HCT116 (cell line): ENCODE measurements around the gene ITPRIPL1. TPM values are rescaled to one million over a fixed set of nuclear protein-coding genes. Genes with fewer than 3 reads are reported as not detected.

Source experiments
- ATAC-seq: fragments of 200-7000 bp; cut with Tn5 transposase; 2 replicates; pipeline ENCODE4 v1.9.1; 2020; ENCODE audit warnings: mild to moderate bottlenecking, moderate library complexity
- BruUV-seq: library from RNA; stranded (reverse); fragments of 400-500 nt; replicated peaks from 2 replicates; lab custom pipeline; 2021; lab: Mats Ljungman, UMichigan
- CTCF ChIA-PET: fragments of 300-600 bp; sonication (Branson Sonifier 250); formaldehyde crosslinking; loops from one replicate; lab custom pipeline; 2021; ENCODE audit warnings: antibody characterized with exemption; lab: Charles Lee
- POLR2A ChIA-PET: fragments of 300-600, 350-600 bp; sonication (Branson Sonifier 250); formaldehyde crosslinking; loops from one replicate; lab custom pipeline; 2021; ENCODE audit warnings: antibody characterized with exemption; lab: Charles Lee
- RAD21 ChIA-PET, 2 experiments: fragments of 300-600 bp; sonication (Branson Sonifier 250); formaldehyde crosslinking; loops; one replicate each; lab custom pipeline; 2023; ENCODE audit warnings: low total read pairs in 2 of 2; ENCODE audit not compliant: uncharacterized antibody in 2 of 2, unreplicated experiment in 2 of 2, low non-redundant PET in 1 of 2; lab: Charles Lee
- DNase-seq: peaks from one replicate; pipeline ENCODE4 v3.0.0-alpha.2; 2010; ENCODE audit warnings: low read depth, low spot score
- H2AFZ ChIP-seq: fragments of 200-600 bp; shearing (Covaris generic), sonication (generic); 2 replicates; pipeline ENCODE4 v1.6.1; 2017; ENCODE audit warnings: low read depth, mixed run types, mixed read lengths, antibody characterized with exemption, low read length; ENCODE audit not compliant: poor library complexity, severe bottlenecking
- H3K27ac ChIP-seq: 2 replicates; pipeline ENCODE4 v1.5.1; 2012; ENCODE audit warnings: low read depth, low read length
- H3K27me3 ChIP-seq: fragments of 200-600 bp; sonication (generic); 2 replicates; pipeline ENCODE4 v1.6.1; 2016; ENCODE audit warnings: mixed run types, low read length, mixed read lengths; ENCODE audit not compliant: insufficient read depth
- H3K36me3 ChIP-seq, 2 experiments: fragments of 200-500 bp in 1 of 2; fragments of 200-600 bp in 1 of 2; sonication (Bioruptor generic) in 1 of 2; sonication (generic) in 1 of 2; 2 replicates each; pipeline versions ENCODE4 v1.5.1 to v1.6.1; 2014 to 2016; ENCODE audit warnings: low read length in 2 of 2, inconsistent platforms in 1 of 2, mixed read lengths in 1 of 2, mixed run types in 1 of 2; ENCODE audit not compliant: insufficient read depth in 2 of 2, control insufficient read depth in 1 of 2
- H3K4me1 ChIP-seq, 2 experiments: fragments of 200-600 bp in 1 of 2; sonication (generic) in 1 of 2; 2 replicates each; pipeline versions ENCODE4 v1.5.1 to v1.6.1; 2012 to 2017; ENCODE audit warnings: low read length in 2 of 2, inconsistent platforms in 1 of 2, mild to moderate bottlenecking in 1 of 2, mixed read lengths in 1 of 2, mixed run types in 1 of 2, moderate library complexity in 1 of 2; ENCODE audit not compliant: insufficient read depth in 2 of 2, control insufficient read depth in 1 of 2
- H3K4me2 ChIP-seq: fragments of 200-600 bp; sonication (generic); 2 replicates; pipeline ENCODE4 v1.6.1; 2017; ENCODE audit warnings: mixed run types, low read length, mixed read lengths
- H3K4me3 ChIP-seq, 2 experiments: fragments of 200-600 bp in 1 of 2; sonication (generic) in 1 of 2; replicated peaks in 1 of 2; 2 replicates each; pipeline ENCODE4 v1.5.1; 2011 to 2016; ENCODE audit warnings: low read length in 2 of 2, control low read depth in 1 of 2, low read depth in 1 of 2, mild to moderate bottlenecking in 1 of 2, mixed read lengths in 1 of 2, mixed run types in 1 of 2
- H3K79me2 ChIP-seq: fragments of 200-600 bp; sonication (generic); 2 replicates; pipeline ENCODE4 v1.6.1; 2017; ENCODE audit warnings: mild to moderate bottlenecking, mixed run types, low read length, moderate library complexity, mixed read lengths; ENCODE audit not compliant: insufficient read depth
- H3K9ac ChIP-seq: fragments of 200-600 bp; sonication (generic); 2 replicates; pipeline ENCODE4 v1.6.1; 2016; ENCODE audit warnings: low read length, mixed read lengths
- H3K9me2 ChIP-seq: fragments of 200-600 bp; sonication (generic), shearing (Covaris generic); 2 replicates; pipeline ENCODE4 v1.6.1; 2017; ENCODE audit warnings: mixed run types, mild to moderate bottlenecking, moderate library complexity; ENCODE audit not compliant: insufficient read depth
- H3K9me3 ChIP-seq, 2 experiments: fragments of 200-500 bp in 1 of 2; fragments of 200-600 bp in 1 of 2; sonication (Bioruptor generic) in 1 of 2; sonication (generic) in 1 of 2; 2 replicates each; pipeline ENCODE4 v1.6.1; 2014 to 2017; ENCODE audit warnings: low read length in 2 of 2, mixed read lengths in 2 of 2, inconsistent platforms in 1 of 2, low read depth in 1 of 2, mild to moderate bottlenecking in 1 of 2, mixed run types in 1 of 2, moderate library complexity in 1 of 2; ENCODE audit not compliant: control insufficient read depth in 1 of 2, insufficient read depth in 1 of 2
- H4K20me1 ChIP-seq: fragments of 200-600 bp; sonication (generic), shearing (Covaris generic); 2 replicates; pipeline ENCODE4 v1.6.1; 2017; ENCODE audit warnings: mixed run types, mild to moderate bottlenecking, moderate library complexity; ENCODE audit not compliant: insufficient read depth
- CBX3 ChIP-seq: IDR thresholded peaks from 2 replicates; pipeline ENCODE4 v1.6.1; 2012; ENCODE audit warnings: low read depth
- EZH2phosphoT487 ChIP-seq: fragments of 200-600 bp; IDR thresholded peaks from 2 replicates; pipeline ENCODE4 v1.6.1; 2018; ENCODE audit warnings: antibody characterized with exemption, borderline replicate concordance
- SP1 ChIP-seq: IDR thresholded peaks from 2 replicates; pipeline ENCODE4 v1.6.1; 2012; ENCODE audit warnings: low read depth
- intact Hi-C: fragments of 100-400 bp; cut with micrococcal nuclease; formaldehyde crosslinking; loops from 2 replicates; pipeline ENCODE4 v1.10.0; 2022
- total RNA-seq: library from RNA; stranded (reverse); gene quantifications from one replicate; pipeline ENCODE4 v1.2.1, GENCODE V29; 2021; ENCODE audit not compliant: unreplicated experiment
- TF ChIP-seq, protein P1 (sequence below), 3 experiments: fragments of 200-600 bp in 1 of 3; sonication (generic) in 1 of 3; IDR thresholded peaks in 2 of 3; conservative IDR thresholded peaks in 1 of 3; 2 replicates each; pipeline ENCODE4 v1.5.1; 2012 to 2017; ENCODE audit warnings: low read depth in 2 of 3, low read length in 2 of 3, antibody characterized with exemption in 1 of 3, borderline replicate concordance in 1 of 3, control low read depth in 1 of 3, mild to moderate bottlenecking in 1 of 3, mixed read lengths in 1 of 3, mixed run types in 1 of 3, moderate library complexity in 1 of 3; ENCODE audit not compliant: insufficient read depth in 1 of 3
- TF ChIP-seq, protein P2 (sequence below): IDR thresholded peaks from 2 replicates; pipeline ENCODE4 v1.6.1; 2011; ENCODE audit warnings: mild to moderate bottlenecking, low read length, moderate library complexity; ENCODE audit not compliant: insufficient replicate concordance; ENCODE audit errors: extremely low read depth

Gene ITPRIPL1
- total RNA-seq, 1 experiment from 2014 or later, result 12.4 TPM

GRCh38 chr2:96369186-96369585, 44.1 kb downstream of the ITPRIPL1 start:
- H3K79me2 ChIP-seq, result no peaks in the 10 kb centered on the region
- BruUV-seq, result no TSS peak
- H3K9me3 ChIP-seq, result no peaks in the 10 kb centered on the region
- TF ChIP-seq SP1, result no peak
- TF ChIP-seq EZH2phosphoT487, result no peak
- no peak for TF ChIP-seq CBX3
- TF ChIP-seq, protein P1, sequence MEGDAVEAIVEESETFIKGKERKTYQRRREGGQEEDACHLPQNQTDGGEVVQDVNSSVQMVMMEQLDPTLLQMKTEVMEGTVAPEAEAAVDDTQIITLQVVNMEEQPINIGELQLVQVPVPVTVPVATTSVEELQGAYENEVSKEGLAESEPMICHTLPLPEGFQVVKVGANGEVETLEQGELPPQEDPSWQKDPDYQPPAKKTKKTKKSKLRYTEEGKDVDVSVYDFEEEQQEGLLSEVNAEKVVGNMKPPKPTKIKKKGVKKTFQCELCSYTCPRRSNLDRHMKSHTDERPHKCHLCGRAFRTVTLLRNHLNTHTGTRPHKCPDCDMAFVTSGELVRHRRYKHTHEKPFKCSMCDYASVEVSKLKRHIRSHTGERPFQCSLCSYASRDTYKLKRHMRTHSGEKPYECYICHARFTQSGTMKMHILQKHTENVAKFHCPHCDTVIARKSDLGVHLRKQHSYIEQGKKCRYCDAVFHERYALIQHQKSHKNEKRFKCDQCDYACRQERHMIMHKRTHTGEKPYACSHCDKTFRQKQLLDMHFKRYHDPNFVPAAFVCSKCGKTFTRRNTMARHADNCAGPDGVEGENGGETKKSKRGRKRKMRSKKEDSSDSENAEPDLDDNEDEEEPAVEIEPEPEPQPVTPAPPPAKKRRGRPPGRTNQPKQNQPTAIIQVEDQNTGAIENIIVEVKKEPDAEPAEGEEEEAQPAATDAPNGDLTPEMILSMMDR (IDR thresholded peaks at IDR 0.05 in 2 of 3, conservative IDR thresholded peaks at IDR 0.05 in 1 of 3; ENCODE audit: borderline replicate concordance in 1 of 3, insufficient read depth in 1 of 3, low read depth in 2 of 3, low read length in 2 of 3), result no peak
- TF ChIP-seq, protein P2, sequence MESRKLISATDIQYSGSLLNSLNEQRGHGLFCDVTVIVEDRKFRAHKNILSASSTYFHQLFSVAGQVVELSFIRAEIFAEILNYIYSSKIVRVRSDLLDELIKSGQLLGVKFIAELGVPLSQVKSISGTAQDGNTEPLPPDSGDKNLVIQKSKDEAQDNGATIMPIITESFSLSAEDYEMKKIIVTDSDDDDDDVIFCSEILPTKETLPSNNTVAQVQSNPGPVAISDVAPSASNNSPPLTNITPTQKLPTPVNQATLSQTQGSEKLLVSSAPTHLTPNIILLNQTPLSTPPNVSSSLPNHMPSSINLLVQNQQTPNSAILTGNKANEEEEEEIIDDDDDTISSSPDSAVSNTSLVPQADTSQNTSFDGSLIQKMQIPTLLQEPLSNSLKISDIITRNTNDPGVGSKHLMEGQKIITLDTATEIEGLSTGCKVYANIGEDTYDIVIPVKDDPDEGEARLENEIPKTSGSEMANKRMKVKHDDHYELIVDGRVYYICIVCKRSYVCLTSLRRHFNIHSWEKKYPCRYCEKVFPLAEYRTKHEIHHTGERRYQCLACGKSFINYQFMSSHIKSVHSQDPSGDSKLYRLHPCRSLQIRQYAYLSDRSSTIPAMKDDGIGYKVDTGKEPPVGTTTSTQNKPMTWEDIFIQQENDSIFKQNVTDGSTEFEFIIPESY, result no peak
- TF ChIP-seq, all 23 proteins: peak for 0
- CTCF ChIA-PET, result no interaction called here
- DNase-seq, result no peak
- ATAC-seq, result no peak
- Histone ChIP-seq H3K9ac (no peak overlapping the region), H3K27ac (no peak overlapping the region), H3K27me3 (no peaks in the 10 kb centered on the region), H3K4me1 (no peaks in the 10 kb centered on the region), H4K20me1 (no peaks in the 10 kb centered on the region), H3K4me2 (no peak overlapping the region), H3K9me2 (no peaks in the 10 kb centered on the region), H3K4me3 (no peak overlapping the region), H2AFZ (no peak overlapping the region), H3K36me3 (peaks cover 48 to 83% of the 10 kb centered on the region in 2 experiments)
- POLR2A ChIA-PET, result no interaction called here
- RAD21 ChIA-PET, result no interaction called here
- intact Hi-C loops, result no loop called here
